Measurements from ENCODE around the gene EVI5.

GRCh38 chr1:92504291-92505014 is 280.5 kb downstream of the EVI5 start:
- TF ChIP-seq POLR2A (IDR thresholded peaks at IDR 0.05) (no peak), EP300 (IDR thresholded peaks at IDR 0.05) (no peak)

All from tibial nerve (tissue), 3 donors.